AG09309 (cell line): ENCODE results near the gene TECPR2.

Source experiments
- DNase-seq: peaks from one replicate; pipeline ENCODE4 v3.0.0-alpha.2; 2010; ENCODE audit warnings: low read depth
- H3K4me3 ChIP-seq: 2 replicates; pipeline ENCODE4 v1.5.1; 2011; ENCODE audit warnings: mild to moderate bottlenecking, low read depth, low read length, moderate library complexity; ENCODE audit not compliant: control insufficient read depth
- TF ChIP-seq, protein P1 (sequence below): IDR thresholded peaks from 2 replicates; pipeline ENCODE4 v1.5.1; 2011; ENCODE audit warnings: mild to moderate bottlenecking, low read depth, low read length, inconsistent platforms; ENCODE audit not compliant: insufficient read depth, control insufficient read depth; ENCODE audit errors: missing control alignments

The TECPR2 gene

DNA sequence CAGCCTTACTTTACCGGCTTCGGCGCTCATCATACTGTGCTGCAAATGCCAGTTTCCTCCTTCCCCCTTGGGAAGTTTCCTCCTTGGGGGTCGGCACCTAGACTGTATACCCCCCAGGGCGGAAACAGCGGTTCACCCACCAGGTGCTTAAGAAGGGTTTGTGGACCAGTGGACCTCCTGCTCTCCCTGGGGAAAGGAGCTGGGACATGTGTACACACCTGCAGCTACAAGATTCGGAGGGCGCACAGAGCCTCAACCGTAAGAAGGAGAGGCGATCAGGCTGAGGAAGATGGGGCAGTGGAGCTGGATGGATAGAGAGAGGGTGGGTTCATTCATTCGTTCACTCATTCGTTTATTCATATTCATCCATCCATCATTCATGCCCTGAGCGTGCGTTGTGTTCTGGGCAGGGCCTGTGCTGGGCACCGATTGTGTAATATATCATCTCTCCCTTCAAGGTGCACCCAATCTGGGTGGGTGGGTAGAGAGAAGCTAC lies 43.9 kb upstream of the TECPR2 start:
- TF ChIP-seq, protein P1, sequence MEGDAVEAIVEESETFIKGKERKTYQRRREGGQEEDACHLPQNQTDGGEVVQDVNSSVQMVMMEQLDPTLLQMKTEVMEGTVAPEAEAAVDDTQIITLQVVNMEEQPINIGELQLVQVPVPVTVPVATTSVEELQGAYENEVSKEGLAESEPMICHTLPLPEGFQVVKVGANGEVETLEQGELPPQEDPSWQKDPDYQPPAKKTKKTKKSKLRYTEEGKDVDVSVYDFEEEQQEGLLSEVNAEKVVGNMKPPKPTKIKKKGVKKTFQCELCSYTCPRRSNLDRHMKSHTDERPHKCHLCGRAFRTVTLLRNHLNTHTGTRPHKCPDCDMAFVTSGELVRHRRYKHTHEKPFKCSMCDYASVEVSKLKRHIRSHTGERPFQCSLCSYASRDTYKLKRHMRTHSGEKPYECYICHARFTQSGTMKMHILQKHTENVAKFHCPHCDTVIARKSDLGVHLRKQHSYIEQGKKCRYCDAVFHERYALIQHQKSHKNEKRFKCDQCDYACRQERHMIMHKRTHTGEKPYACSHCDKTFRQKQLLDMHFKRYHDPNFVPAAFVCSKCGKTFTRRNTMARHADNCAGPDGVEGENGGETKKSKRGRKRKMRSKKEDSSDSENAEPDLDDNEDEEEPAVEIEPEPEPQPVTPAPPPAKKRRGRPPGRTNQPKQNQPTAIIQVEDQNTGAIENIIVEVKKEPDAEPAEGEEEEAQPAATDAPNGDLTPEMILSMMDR, result no peak
- H3K4me3 ChIP-seq, result peak overlapping the region; percentile 78
- no peak for DNase-seq

DNA sequence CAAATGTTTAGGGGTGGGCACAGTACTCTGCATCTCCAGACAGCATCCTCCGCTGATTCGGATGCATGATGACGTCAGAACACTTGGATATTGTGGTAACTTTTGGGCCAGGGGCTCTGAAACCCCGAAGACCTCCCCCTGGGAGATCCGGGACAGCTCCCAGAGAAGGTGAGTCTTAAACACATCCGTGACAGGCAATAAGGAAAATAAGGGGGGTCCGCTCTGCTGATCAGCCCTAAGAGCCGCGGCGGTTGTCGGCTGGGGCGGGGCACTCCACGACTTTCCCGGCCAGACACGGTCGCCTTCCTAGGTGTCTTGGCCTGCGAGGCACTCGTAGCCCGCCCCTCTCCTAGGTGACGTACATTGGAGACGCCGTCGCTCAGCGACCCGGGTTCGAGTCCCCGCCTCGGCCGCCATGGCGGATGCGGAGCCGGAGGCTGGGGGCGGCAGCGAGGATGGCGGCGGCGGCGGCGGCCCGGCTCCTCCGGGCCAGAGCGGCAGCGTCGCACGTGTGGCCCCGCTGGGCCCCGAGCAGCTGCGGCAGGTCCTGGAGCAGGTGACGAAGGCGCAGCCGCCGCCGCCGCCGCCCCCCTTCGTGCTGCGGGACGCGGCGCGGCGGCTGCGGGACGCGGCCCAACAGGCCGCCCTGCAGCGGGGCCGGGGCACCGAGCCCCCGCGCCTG lies 43.2 kb upstream of the TECPR2 start, which contains the start of gene ZNF839:
Gene ZNF839 (plus strand): TSS at position 396 of the 682 bp plus-strand sequence. CDS start 20 bp downstream, at position 416.
- TF ChIP-seq, protein P1, result no peak
- DNase-seq, result no peak
- peak within 1 kb of the TSS; percentile 78 for H3K4me3 ChIP-seq

DNA sequence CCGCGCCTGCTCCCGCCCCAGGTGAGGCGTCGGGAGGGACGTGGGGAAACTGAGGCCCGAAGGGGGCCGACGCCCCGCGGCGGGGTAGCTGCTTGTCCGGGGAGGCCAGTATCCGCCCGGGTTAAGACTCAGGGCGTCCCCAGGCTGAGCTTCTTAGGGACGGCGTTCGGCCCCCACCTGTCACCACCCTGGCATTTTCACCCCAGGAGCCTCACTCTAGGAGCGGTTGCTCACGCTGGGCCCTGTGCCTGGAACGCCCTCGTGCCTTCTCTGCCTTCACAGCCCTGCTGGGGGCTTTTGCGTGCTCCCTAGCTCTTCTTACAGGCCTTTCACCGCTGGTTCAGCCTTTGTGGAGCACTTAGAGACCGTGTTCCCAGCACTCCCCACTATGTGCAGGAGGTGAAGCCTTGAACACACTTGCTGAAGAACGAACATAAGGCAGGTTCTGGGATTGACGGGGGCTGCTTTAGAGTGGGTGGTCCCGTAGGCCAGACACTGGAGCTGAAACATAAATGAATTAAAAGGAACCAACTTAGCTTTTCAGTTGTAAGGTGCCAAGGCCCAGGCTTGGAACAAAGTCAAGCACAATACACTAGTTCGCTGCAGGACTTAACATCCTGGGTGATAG lies 42.6 kb upstream of the TECPR2 start:
- no peak for DNase-seq
- peak overlapping the region; percentile 78 for H3K4me3 ChIP-seq
- TF ChIP-seq, protein P1, result no peak

DNA sequence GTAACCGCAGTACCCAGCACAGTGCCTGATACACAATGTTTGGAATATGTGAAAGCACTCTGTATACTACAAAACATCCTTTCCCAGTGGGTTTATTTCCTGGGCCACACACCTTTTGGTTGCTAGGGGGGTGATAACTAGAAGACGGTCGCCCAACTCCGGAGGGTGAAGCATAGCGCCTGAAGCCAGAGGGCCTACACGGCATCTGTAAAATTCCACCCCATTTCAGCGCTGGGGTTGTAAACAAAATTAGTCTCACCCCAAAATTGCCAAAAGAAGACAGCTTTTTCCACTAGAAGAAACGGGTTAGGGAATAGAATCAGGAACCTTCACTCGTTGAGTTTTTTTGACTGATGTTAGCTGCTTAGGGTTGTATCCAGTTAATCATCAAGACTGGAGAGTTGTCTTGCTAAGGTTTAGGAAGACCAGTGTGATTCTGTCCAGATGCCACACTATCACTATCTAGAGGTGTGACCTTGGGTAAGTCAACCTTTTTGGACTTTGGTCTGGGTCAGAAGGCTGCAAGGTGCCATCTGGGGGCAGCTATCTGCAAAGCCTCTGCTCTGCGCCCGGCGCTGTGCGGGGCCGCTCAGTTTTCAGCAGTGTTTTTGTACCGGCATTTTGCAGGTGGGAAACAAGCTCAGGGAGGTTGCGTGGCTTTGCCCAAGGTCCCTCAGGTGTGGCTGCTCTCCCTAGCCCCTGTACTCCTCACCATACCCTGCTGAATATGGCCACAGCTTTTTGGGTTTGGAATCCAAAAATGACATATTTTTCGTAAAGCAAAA lies 41.9 kb upstream of the TECPR2 start:
- peak overlapping the region; percentile 78 for H3K4me3 ChIP-seq
- TF ChIP-seq, protein P1, result no peak
- DNase-seq, result no peak

DNA sequence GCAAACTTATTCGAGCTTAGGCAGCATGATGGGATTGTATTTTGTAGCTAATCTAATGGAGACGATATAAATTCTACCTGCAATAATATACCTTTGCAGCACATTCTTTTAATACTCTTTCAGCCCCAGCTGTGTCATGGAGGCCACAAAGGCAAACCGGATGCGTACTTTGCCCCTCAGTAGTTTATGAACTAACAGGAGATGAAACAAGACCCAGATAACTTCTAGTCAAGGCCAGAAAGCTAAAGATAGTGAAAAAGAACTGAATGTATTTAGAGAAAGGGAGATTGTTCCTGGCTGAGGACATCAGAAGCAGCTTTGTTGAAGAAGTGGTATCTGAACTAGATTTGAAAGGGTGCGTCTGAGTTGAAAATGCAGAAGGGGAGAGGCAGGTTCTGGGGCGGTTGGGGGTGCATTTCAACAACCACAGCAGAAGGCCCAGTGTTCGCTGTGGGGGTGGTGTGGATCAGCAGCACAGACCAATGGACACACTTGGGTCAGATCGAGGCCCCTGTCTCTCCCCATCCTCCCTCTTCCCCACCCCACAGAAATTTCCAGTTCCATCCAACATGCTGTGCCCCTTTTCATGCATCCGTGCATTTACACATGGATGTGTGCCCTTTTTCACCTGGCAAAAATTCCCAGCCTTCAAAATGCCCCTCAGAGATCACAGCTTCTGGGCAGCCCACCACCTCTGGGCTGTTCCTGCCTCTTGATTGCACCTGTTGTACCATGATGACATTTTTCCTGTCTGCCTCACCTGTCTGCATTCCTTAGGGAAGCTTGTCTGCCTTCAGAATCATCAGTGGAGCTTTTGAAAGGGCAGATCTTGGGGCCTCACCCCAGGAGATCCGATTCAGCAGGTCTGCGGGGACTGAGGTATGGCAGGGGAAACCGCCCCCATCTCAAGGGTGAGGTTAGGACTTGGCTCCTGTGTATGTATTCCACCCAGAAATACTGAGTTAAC lies 41.0 kb upstream of the TECPR2 start:
- no peak for DNase-seq
- TF ChIP-seq, protein P1, result no peak
- no peak overlapping the region for H3K4me3 ChIP-seq
